ENCODE results near the gene SCN7A.
"Not testable (repeated sequence)": the region's sequence is repeated elsewhere in the genome, so short reads cannot be mapped to it uniquely, and the experiment has no call there.

Gene SCN7A

GRCh38 chr2:166360906-166361305 is 133.1 kb downstream of the SCN7A start:
- DNase-seq (ENCODE audit: low read depth in 3 of 3, low spot score in 1 of 3) = no peak

- no peak for DNase-seq (ENCODE audit: low read depth in 3 of 3, low spot score in 1 of 3)
Measured at GRCh38 chr2:166360426-166360825, 133.6 kb downstream of the SCN7A start.

- DNase-seq (ENCODE audit: low read depth in 3 of 3, low spot score in 1 of 3) = not testable (repeated sequence)
Measured at GRCh38 chr2:166357950-166358321, 136.1 kb downstream of the SCN7A start.

- DNase-seq (ENCODE audit: low read depth in 3 of 3, low spot score in 1 of 3) = no peak
Measured at GRCh38 chr2:166357068-166357949, 136.7 kb downstream of the SCN7A start.
